HG03139 (cell line): Measurements from ENCODE around the gene TMIGD1.

Experiments used
- ATAC-seq: cut with Tn5 transposase; IDR thresholded peaks from one replicate; pipeline ENCODE4 v1.9.1; 2021; ENCODE audit not compliant: unreplicated experiment

The TMIGD1 gene

GRCh38 chr17:30290696-30291542 is 42.9 kb downstream of the TMIGD1 start:
- no peak for ATAC-seq

- ATAC-seq, result no peak
Measured at GRCh38 chr17:30290077-30290476, 43.8 kb downstream of the TMIGD1 start.

GRCh38 chr17:30279156-30279555 is 54.7 kb downstream of the TMIGD1 start:
- no peak for ATAC-seq

GRCh38 chr17:30278032-30278431 is 55.8 kb downstream of the TMIGD1 start:
- no peak for ATAC-seq

GRCh38 chr17:30275911-30276310 is 57.9 kb downstream of the TMIGD1 start:
- no peak for ATAC-seq

GRCh38 chr17:30274887-30275286 is 59.0 kb downstream of the TMIGD1 start:
- no peak for ATAC-seq

GRCh38 chr17:30273373-30273772 is 60.5 kb downstream of the TMIGD1 start:
- ATAC-seq, result no peak

- ATAC-seq, result no peak
Measured at GRCh38 chr17:30271102-30271501, 62.8 kb downstream of the TMIGD1 start.

- no peak for ATAC-seq
Measured at GRCh38 chr17:30267625-30268024, 66.2 kb downstream of the TMIGD1 start.
